OCI-LY1 (cell line): ENCODE results near the gene ZDHHC12.

Source experiments
- H2AFZ ChIP-seq: fragments of 200-600 bp; sonication (generic), shearing (Covaris generic); 2 replicates; pipeline ENCODE4 v1.6.0; 2014; ENCODE audit warnings: antibody characterized with exemption, mild to moderate bottlenecking, low read length
- H3F3A ChIP-seq: fragments of 200-600 bp; sonication (generic), shearing (Covaris generic); 2 replicates; pipeline ENCODE4 v1.6.0; 2014; ENCODE audit warnings: mild to moderate bottlenecking, antibody characterized with exemption, low read length, moderate library complexity; ENCODE audit not compliant: insufficient read depth
- H3K27ac ChIP-seq: fragments of 200-600 bp; sonication (generic); 2 replicates; pipeline ENCODE4 v1.5.1; 2014; ENCODE audit warnings: low read length, mixed run types, mild to moderate bottlenecking, low read depth; ENCODE audit not compliant: poor library complexity, severe bottlenecking
- H3K27me3 ChIP-seq: fragments of 200-600 bp; sonication (generic); 2 replicates; pipeline ENCODE4 v1.6.0; 2014; ENCODE audit warnings: antibody characterized with exemption, mild to moderate bottlenecking, low read length, moderate library complexity; ENCODE audit not compliant: insufficient read depth
- H3K36me3 ChIP-seq: fragments of 200-600 bp; sonication (generic); 2 replicates; pipeline ENCODE4 v1.6.1; 2014; ENCODE audit warnings: mild to moderate bottlenecking, antibody characterized with exemption, low read length, moderate library complexity, mixed read lengths; ENCODE audit not compliant: insufficient read depth
- H3K4me1 ChIP-seq: fragments of 200-600 bp; sonication (generic); 2 replicates; pipeline ENCODE4 v1.5.1; 2014; ENCODE audit warnings: mild to moderate bottlenecking, low read length, moderate library complexity; ENCODE audit not compliant: insufficient read depth, severe bottlenecking
- H3K4me2 ChIP-seq: fragments of 200-600 bp; sonication (generic), shearing (Covaris generic); 2 replicates; pipeline ENCODE4 v1.6.1; 2014; ENCODE audit warnings: low read length
- H3K4me3 ChIP-seq: fragments of 200-600 bp; sonication (generic); 2 replicates; pipeline ENCODE4 v1.5.1; 2014; ENCODE audit warnings: low read length, low read depth, mild to moderate bottlenecking, mixed read lengths; ENCODE audit not compliant: poor library complexity, severe bottlenecking
- H3K79me2 ChIP-seq: fragments of 200-600 bp; shearing (Covaris generic); 2 replicates; pipeline ENCODE4 v1.6.1; 2016; ENCODE audit warnings: mixed run types, low read length, mixed read lengths; ENCODE audit not compliant: insufficient read depth
- H3K9ac ChIP-seq: fragments of 200-600 bp; sonication (generic), shearing (Covaris generic); 2 replicates; pipeline ENCODE4 v1.6.1; 2014; ENCODE audit warnings: mild to moderate bottlenecking, low read length, mixed read lengths
- H3K9me2 ChIP-seq: fragments of 200-600 bp; sonication (generic), shearing (Covaris generic); 2 replicates; pipeline ENCODE4 v1.6.1; 2014; ENCODE audit warnings: low read depth, mild to moderate bottlenecking, low read length, mixed read lengths
- H3K9me3 ChIP-seq: fragments of 200-600 bp; shearing (Covaris generic); 2 replicates; pipeline ENCODE4 v1.6.1; 2014; ENCODE audit warnings: low read length, mixed read lengths
- H4K20me1 ChIP-seq: fragments of 200-600 bp; sonication (generic), shearing (Covaris generic); 2 replicates; pipeline ENCODE4 v1.6.0; 2016; ENCODE audit warnings: mild to moderate bottlenecking, low read length; ENCODE audit not compliant: insufficient read depth
- EZH2 ChIP-seq: fragments of 200-600 bp; sonication (generic), shearing (Covaris generic); IDR thresholded peaks from 2 replicates; pipeline ENCODE4 v1.8.0; 2017; ENCODE audit warnings: borderline replicate concordance, mixed run types, mild to moderate bottlenecking, antibody characterized with exemption, low read length, moderate library complexity, mixed read lengths
- TF ChIP-seq, protein P1 (sequence below): fragments of 200-600 bp; sonication (generic), shearing (Covaris generic); IDR thresholded peaks from 2 replicates; pipeline ENCODE4 v1.5.1; 2017; ENCODE audit warnings: mild to moderate bottlenecking, antibody characterized with exemption, low read length, moderate library complexity, mixed read lengths

The ZDHHC12 gene, protein sequence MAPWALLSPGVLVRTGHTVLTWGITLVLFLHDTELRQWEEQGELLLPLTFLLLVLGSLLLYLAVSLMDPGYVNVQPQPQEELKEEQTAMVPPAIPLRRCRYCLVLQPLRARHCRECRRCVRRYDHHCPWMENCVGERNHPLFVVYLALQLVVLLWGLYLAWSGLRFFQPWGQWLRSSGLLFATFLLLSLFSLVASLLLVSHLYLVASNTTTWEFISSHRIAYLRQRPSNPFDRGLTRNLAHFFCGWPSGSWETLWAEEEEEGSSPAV

DNA sequence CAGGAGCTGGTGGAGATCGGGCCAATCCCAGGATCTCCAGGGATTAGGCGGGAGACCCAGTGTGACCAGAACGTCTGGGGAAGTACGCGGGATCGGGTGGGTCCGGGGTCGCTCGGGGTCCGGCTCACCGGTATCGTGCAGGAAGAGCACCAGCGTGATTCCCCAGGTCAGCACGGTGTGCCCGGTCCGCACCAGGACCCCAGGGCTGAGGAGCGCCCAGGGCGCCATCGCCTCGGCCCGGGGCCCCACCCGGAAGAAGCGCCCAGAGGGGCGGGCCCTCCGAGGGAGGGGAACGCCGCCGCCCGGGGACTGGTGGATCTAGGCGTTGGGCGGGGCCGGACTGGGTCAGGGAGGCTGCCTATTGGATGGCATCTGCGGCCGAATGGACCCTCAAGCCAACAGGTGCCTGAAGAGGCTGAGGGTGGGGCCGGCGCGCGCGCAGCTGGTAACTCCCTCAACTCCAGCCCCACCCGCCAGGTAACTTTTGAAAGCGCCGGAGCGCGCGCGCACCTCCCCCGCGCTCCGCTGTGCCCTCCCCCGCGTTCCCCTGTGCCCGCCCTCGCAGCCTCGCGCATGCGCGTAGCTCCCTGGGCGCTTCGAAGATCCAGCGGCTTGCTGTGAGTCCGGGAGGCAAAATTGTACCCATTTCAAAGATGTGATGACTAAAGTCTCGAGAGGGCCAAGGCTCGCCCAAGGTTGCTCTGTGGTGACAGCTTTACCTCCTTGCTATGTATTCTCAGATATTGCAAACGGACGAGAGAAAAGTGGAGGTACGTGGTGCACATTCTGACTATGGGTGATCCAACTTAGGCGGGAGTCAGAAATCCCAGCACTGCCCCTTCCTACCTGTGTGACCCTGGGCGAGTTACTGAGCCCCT is at the start of gene ZDHHC12:
Gene ZDHHC12, minus strand, starts transcription at position 262 of the 878 bp plus-strand sequence. Its CDS starts 34 bp downstream, at position 228.
- Histone ChIP-seq H3K4me2 (peak within 1 kb of the TSS; percentile 92), H3K4me3 (peak within 1 kb of the TSS; percentile 84), H3K27ac (peak within 1 kb of the TSS; percentile 69), H3K36me3 (peaks cover 29% of the 10 kb centered on the region; the same call in 1 of the 2 replicates), H3F3A (0 out of 2 replicates have a peak, but pooled peaks cover 4% of the 10 kb centered on the region), H3K9me2 (no peaks in the 10 kb centered on the region), H4K20me1 (no peaks in the 10 kb centered on the region), H3K4me1 (peaks cover 43% of the 10 kb centered on the region), H3K79me2 (no peaks in the 10 kb centered on the region), H3K9ac (peak within 1 kb of the TSS; percentile 96), H3K27me3 (no peaks in the 10 kb centered on the region), H2AFZ (no peak within 1 kb of the TSS), H3K9me3 (no peaks in the 10 kb centered on the region)
- TF ChIP-seq EZH2 = no peak
- TF ChIP-seq, protein P1, sequence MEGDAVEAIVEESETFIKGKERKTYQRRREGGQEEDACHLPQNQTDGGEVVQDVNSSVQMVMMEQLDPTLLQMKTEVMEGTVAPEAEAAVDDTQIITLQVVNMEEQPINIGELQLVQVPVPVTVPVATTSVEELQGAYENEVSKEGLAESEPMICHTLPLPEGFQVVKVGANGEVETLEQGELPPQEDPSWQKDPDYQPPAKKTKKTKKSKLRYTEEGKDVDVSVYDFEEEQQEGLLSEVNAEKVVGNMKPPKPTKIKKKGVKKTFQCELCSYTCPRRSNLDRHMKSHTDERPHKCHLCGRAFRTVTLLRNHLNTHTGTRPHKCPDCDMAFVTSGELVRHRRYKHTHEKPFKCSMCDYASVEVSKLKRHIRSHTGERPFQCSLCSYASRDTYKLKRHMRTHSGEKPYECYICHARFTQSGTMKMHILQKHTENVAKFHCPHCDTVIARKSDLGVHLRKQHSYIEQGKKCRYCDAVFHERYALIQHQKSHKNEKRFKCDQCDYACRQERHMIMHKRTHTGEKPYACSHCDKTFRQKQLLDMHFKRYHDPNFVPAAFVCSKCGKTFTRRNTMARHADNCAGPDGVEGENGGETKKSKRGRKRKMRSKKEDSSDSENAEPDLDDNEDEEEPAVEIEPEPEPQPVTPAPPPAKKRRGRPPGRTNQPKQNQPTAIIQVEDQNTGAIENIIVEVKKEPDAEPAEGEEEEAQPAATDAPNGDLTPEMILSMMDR = no peak

DNA sequence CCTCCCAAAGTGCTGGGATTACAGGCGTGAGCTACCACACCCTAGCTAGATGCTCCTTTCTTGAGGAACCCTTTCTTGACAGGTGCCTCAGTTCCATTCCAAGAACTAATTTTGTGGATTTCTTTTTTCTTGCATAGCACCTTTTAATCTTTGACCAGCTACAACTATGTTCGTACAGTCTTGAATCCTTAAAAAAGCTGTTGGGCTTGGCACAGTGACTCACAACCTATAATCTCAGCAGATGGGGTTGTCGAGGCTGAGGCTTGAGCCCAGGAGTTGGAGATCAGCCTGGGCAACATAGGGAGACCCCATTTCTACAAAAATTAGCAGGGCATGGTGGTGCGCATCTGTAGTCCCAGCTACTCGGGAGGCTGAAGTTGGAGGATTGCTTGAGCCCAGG is 49.1 kb upstream of the ZDHHC12 start:
- no peaks in the 10 kb centered on the region for H3F3A ChIP-seq
- peaks cover 21% of the 10 kb centered on the region for H3K4me1 ChIP-seq
- no peaks in the 10 kb centered on the region for H4K20me1 ChIP-seq
- no peak overlapping the region for H3K4me3 ChIP-seq
- H3K9ac ChIP-seq = no peak overlapping the region
- no peak overlapping the region for H3K27ac ChIP-seq
- no peak overlapping the region for H3K4me2 ChIP-seq
- H3K27me3 ChIP-seq = no peaks in the 10 kb centered on the region
- peaks cover 3% of the 10 kb centered on the region; the same call in 1 of the 2 replicates for H3K9me3 ChIP-seq
- TF ChIP-seq, protein P1 = no peak
- no peak for TF ChIP-seq EZH2
- no peak overlapping the region for H2AFZ ChIP-seq
- no peaks in the 10 kb centered on the region for H3K79me2 ChIP-seq
- no peaks in the 10 kb centered on the region for H3K36me3 ChIP-seq
- no peaks in the 10 kb centered on the region for H3K9me2 ChIP-seq

DNA sequence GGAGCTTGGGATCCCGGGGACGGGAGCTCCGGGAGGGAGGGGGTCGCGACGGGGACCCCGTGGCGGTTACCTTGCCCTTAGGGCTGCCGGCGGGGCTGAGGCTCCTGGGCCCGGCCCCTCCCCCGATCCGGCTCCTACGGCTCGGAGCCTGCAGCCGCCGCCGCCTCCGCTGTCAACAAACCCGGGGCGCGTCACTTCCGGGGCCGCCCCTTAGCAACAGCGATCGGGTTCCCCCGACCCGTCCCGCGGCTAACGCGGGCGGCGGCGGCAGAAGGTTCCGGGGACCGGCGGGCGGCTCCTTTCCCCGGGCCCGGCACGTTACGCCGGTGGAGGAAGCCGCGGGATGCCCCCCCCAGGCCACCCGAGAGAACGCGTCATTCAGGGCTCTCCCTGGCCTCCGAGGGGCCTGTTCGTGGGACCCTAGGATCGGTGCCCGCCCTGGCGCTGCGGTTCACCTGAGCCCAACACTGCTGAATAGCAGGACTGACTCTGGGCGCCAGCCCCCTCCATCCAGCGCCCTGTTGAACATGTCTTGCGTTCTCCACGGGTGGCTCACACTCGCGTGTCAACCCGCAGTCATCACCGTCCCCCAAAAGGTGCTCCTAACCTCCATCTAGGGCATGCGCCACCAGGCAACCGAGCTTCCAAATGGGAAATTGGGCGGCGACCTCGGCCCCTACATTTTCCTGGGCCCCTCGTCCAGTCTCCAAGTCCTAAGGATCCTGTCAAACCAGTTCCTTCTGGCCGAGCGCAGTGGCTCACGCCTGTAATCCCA is 48.0 kb upstream of the ZDHHC12 start, which contains the start of gene ZER1:
Gene ZER1, minus strand, starts transcription at position 183 of the 775 bp plus-strand sequence. CDS start 16,362 bp downstream, outside the sequence.
- no peaks in the 10 kb centered on the region for H3F3A ChIP-seq
- H2AFZ ChIP-seq = peak within 1 kb of the TSS; percentile 87; the same call in 1 of the 2 replicates
- no peaks in the 10 kb centered on the region for H3K79me2 ChIP-seq
- peaks cover 3% of the 10 kb centered on the region; the same call in 1 of the 2 replicates for H3K9me3 ChIP-seq
- TF ChIP-seq, protein P1 = no peak
- no peak for TF ChIP-seq EZH2
- H4K20me1 ChIP-seq = no peaks in the 10 kb centered on the region
- H3K27me3 ChIP-seq = no peaks in the 10 kb centered on the region
- no peaks in the 10 kb centered on the region for H3K9me2 ChIP-seq
- peak within 1 kb of the TSS; percentile 80 for H3K27ac ChIP-seq
- H3K4me2 ChIP-seq = peak within 1 kb of the TSS; percentile 99
- peak within 1 kb of the TSS; percentile 90 for H3K4me3 ChIP-seq
- H3K9ac ChIP-seq = peak within 1 kb of the TSS; percentile 87
- no peaks in the 10 kb centered on the region for H3K36me3 ChIP-seq
- H3K4me1 ChIP-seq = peaks cover 21% of the 10 kb centered on the region
